Adipose tissue (tissue), 3 donors: ENCODE data around the gene ITGA2B. TPM values are rescaled to one million over a fixed set of nuclear protein-coding genes. Genes with fewer than 3 reads are reported as not detected.
"Not testable (repeated sequence)": the region's sequence is repeated elsewhere in the genome, so short reads cannot be mapped to it uniquely, and the experiment has no call there.

Experiments used
- H3K27ac ChIP-seq: one replicate; pipeline ENCODE4 v1.5.1; 2013; ENCODE audit warnings: low read depth, low read length
- WGBS, 3 donors: extraction: QIAGEN DNeasy Blood & Tissue Kit; methylation state at CpG; one replicate each; pipeline ENCODE4 v1.1.7; 2013; 5-methylcytosine and 5-hydroxymethylcytosine counted together
- polyA plus RNA-seq, 3 donors: library from polyadenylated mRNA; stranded (reverse); fragments of 200-250 nt; gene quantifications; one replicate each; pipeline ENCODE4 v1.2.3, GENCODE V29; 2013
- donor health status: healthy with polysubstance abuse.
- donor health status: Bipolar disorder and iron deficiency.
- donor health status: healthy.

Gene ITGA2B
- polyA plus RNA-seq, 3 donors: 0.35 to 1.1 (median 0.90) TPM

GRCh38 chr17:44344939-44345453 lies 44.5 kb downstream of the ITGA2B start, which contains the start of gene GRN:
Gene GRN, plus strand, starts transcription at chr17:44345302. Its CDS starts 3,863 bp downstream, at chr17:44349165.
- no peak within 1 kb of the TSS for H3K27ac ChIP-seq
- 0% methylated on average over 26 of the region's 26 CpGs for WGBS, 3 donors

GRCh38 chr17:44343510-44344209 lies 45.8 kb downstream of the ITGA2B start:
- 65 to 67% (median 65%) methylated on average over 11 of the region's 11 CpGs for WGBS, 3 donors
- H3K27ac ChIP-seq: no peak overlapping the region

- 68 to 80% (median 75%) methylated on average over 5 of the region's 5 CpGs for WGBS, 3 donors
- H3K27ac ChIP-seq: not testable (repeated sequence)
Observed at GRCh38 chr17:44340553-44340952, 48.9 kb downstream of the ITGA2B start.

GRCh38 chr17:44338702-44339101 lies 50.7 kb downstream of the ITGA2B start:
- 55 to 66% (median 59%) methylated on average over 6 of the region's 6 CpGs for WGBS, 3 donors
- no peak overlapping the region for H3K27ac ChIP-seq

- WGBS, 3 donors: 40 to 45% (median 41%) methylated on average over 5 of the region's 5 CpGs
- no peak overlapping the region for H3K27ac ChIP-seq
Observed at GRCh38 chr17:44335968-44336367, 53.5 kb downstream of the ITGA2B start.

GRCh38 chr17:44335564-44335963 lies 53.9 kb downstream of the ITGA2B start:
- WGBS, 3 donors: 54 to 74% (median 70%) methylated on average over 3 of the region's 3 CpGs
- H3K27ac ChIP-seq: no peak overlapping the region

- 59 to 75% (median 64%) methylated on average over 3 of the region's 3 CpGs for WGBS, 3 donors
- H3K27ac ChIP-seq: no peak overlapping the region
Observed at GRCh38 chr17:44334727-44335126, 54.7 kb downstream of the ITGA2B start.

GRCh38 chr17:44334315-44334714 lies 55.1 kb downstream of the ITGA2B start:
- 46 to 56% (median 51%) methylated on average over 2 of the region's 2 CpGs for WGBS, 3 donors
- no peak overlapping the region for H3K27ac ChIP-seq

- H3K27ac ChIP-seq: no peak overlapping the region
- 34 to 74% (median 43%) methylated on average over 5 of the region's 5 CpGs for WGBS, 3 donors
Observed at GRCh38 chr17:44333371-44333770, 56.1 kb downstream of the ITGA2B start.

GRCh38 chr17:44331249-44331760 lies 58.1 kb downstream of the ITGA2B start:
- H3K27ac ChIP-seq: no peak overlapping the region
- 1 to 4% (median 4%) methylated on average over 7 of the region's 7 CpGs for WGBS, 3 donors

GRCh38 chr17:44330263-44330662 lies 59.2 kb downstream of the ITGA2B start:
- 80 to 90% (median 83%) methylated on average over 5 of the region's 5 CpGs for WGBS, 3 donors
- H3K27ac ChIP-seq: not testable (repeated sequence)

- WGBS, 3 donors: 89 to 93% (median 92%) methylated on average over 7 of the region's 7 CpGs
- H3K27ac ChIP-seq: not testable (repeated sequence)
Observed at GRCh38 chr17:44329516-44329915, 59.9 kb downstream of the ITGA2B start.

- WGBS, 3 donors: 65 to 76% (median 75%) methylated on average over 7 of the region's 7 CpGs
- no peak overlapping the region for H3K27ac ChIP-seq
Observed at GRCh38 chr17:44327715-44328449, 61.6 kb downstream of the ITGA2B start.

GRCh38 chr17:44326861-44327444 lies 62.5 kb downstream of the ITGA2B start:
- 20 to 26% (median 26%) methylated on average over 30 to 31 of the region's 31 CpGs for WGBS, 3 donors
- H3K27ac ChIP-seq: no peak overlapping the region

GRCh38 chr17:44324571-44325275 lies 64.7 kb downstream of the ITGA2B start, which contains the start of gene SLC25A39:
Gene SLC25A39, minus strand, starts transcription at chr17:44324823. Its CDS starts 1,261 bp downstream, at chr17:44323562.
- 0 to 1% (median 1%) methylated on average over 55 to 85 of the region's 85 CpGs for WGBS, 3 donors

GRCh38 chr17:44324092-44324570 lies 65.3 kb downstream of the ITGA2B start:
- WGBS, 3 donors: 1 to 4% (median 2%) methylated on average over 34 to 38 of the region's 38 CpGs
- H3K27ac ChIP-seq: no peak overlapping the region

More at GRCh38 chr17:44324571-44325275, 64.7 kb downstream of the ITGA2B start, which contains the start of gene SLC25A39:
- peak within 1 kb of the TSS; percentile 68 for H3K27ac ChIP-seq

- WGBS, 3 donors: 55 to 68% (median 61%) methylated on average over 27 of the region's 27 CpGs
- H3K27ac ChIP-seq: no peak overlapping the region
Observed at GRCh38 chr17:44323359-44324091, 65.9 kb downstream of the ITGA2B start.
